Testis (tissue), 2 donors: ENCODE measurements around the gene CSF3R.

Experiments
- CTCF ChIP-seq, 3 experiments: fragments of 450-650 bp in 2 of 3; fragments of 200-600 bp in 1 of 3; sonication (generic) in 1 of 3; IDR thresholded peaks; one replicate each; pipeline ENCODE4 v1.5.1; 2016 to 2019; ENCODE audit warnings: antibody characterized with exemption in 3 of 3, mild to moderate bottlenecking in 2 of 3, moderate library complexity in 1 of 3
- POLR2A ChIP-seq: fragments of 450-650 bp; IDR thresholded peaks from one replicate; pipeline ENCODE4 v1.6.1; 2017; ENCODE audit warnings: antibody characterized with exemption, mild to moderate bottlenecking, moderate library complexity

GRCh38 chr1:36503159-36503558 lies 20.4 kb upstream of the CSF3R start:
- TF ChIP-seq CTCF (IDR thresholded peaks at IDR 0.05), result no peak
- no peak for TF ChIP-seq POLR2A
